HepG2 (cell line): ENCODE measurements around the gene MIEF1. TPM values are rescaled to one million over a fixed set of nuclear protein-coding genes. Genes with fewer than 3 reads are reported as not detected.

Experiments
- ATAC-seq: fragments of 200-7000 bp; cut with Tn5 transposase; 3 replicates; pipeline ENCODE4 v1.9.1; 2020; ENCODE audit warnings: mild to moderate bottlenecking, moderate library complexity
- BruUV-seq: library from RNA; stranded (reverse); fragments of 400-500 nt; replicated peaks from 2 replicates; lab custom pipeline; 2021; lab: Mats Ljungman, UMichigan
- CTCF ChIA-PET: fragments of 300-600 bp; formaldehyde crosslinking; extraction: SDS; loops from one replicate; lab custom pipeline; 2021; ENCODE audit warnings: low total read pairs, inconsistent platforms, low intra/inter-chr PET ratio; lab: Yijun Ruan, JAX
- POLR2A ChIA-PET: fragments of 350-600 bp; sonication (Branson Sonifier 250); formaldehyde crosslinking; loops from one replicate; lab custom pipeline; 2020; ENCODE audit warnings: antibody characterized with exemption, inconsistent platforms; lab: Yijun Ruan, JAX
- DNase-seq: peaks from one replicate; pipeline ENCODE4 v3.0.0-alpha.2; 2015; ENCODE audit warnings: low spot score
- FAIRE-seq: peaks from 3 replicates; lab custom pipeline; 2011; peaks lifted over from hg19 to GRCh38; lab: Jason Lieb, UNC
- H2AFZ ChIP-seq: one replicate; pipeline ENCODE4 v1.6.1; 2011; ENCODE audit warnings: low read length, inconsistent platforms
- H3K27ac ChIP-seq: fragments of 300-600 bp; 3 replicates; pipeline ENCODE4 v1.8.0; 2011; ENCODE audit warnings: mixed run types, mild to moderate bottlenecking, mixed read lengths, low read length, inconsistent platforms; ENCODE audit not compliant: insufficient read depth; ENCODE audit errors: extremely low read length
- H3K27me3 ChIP-seq, 2 experiments: fragments of 200-600 bp in 1 of 2; 2 replicates in 1 of 2; 3 replicates in 1 of 2; pipeline versions ENCODE4 v1.6.0 to v1.8.0; 2011; ENCODE audit warnings: low read length in 2 of 2, mild to moderate bottlenecking in 2 of 2, moderate library complexity in 2 of 2, inconsistent platforms in 1 of 2; ENCODE audit not compliant: insufficient read depth in 2 of 2, control insufficient read depth in 1 of 2
- H3K36me3 ChIP-seq, 2 experiments: fragments of 200-600 bp in 1 of 2; replicated peaks in 1 of 2; 2 replicates in 1 of 2; 3 replicates in 1 of 2; pipeline versions ENCODE4 v1.5.1 to v1.8.0; 2011; ENCODE audit warnings: low read length in 2 of 2, inconsistent platforms in 1 of 2; ENCODE audit not compliant: insufficient read depth in 2 of 2, control insufficient read depth in 1 of 2
- H3K4me1 ChIP-seq: 2 replicates; pipeline ENCODE4 v1.5.1; 2012; ENCODE audit warnings: low read length, inconsistent platforms; ENCODE audit not compliant: insufficient read depth
- H3K4me2 ChIP-seq: 2 replicates; pipeline ENCODE4 v1.6.0; 2011; ENCODE audit warnings: low read depth, low read length, inconsistent platforms
- H3K4me3 ChIP-seq, 3 experiments: fragments of 200-600 bp in 1 of 3; sonication (generic), shearing (Covaris generic) in 1 of 3; replicated peaks in 1 of 3; 2 replicates each; pipeline ENCODE4 v1.5.1; 2011 to 2016; ENCODE audit warnings: low read length in 3 of 3, inconsistent platforms in 2 of 3, low read depth in 2 of 3, mild to moderate bottlenecking in 2 of 3, control low read depth in 1 of 3, mixed read lengths in 1 of 3; ENCODE audit not compliant: insufficient read depth in 1 of 3
- H3K79me2 ChIP-seq: one replicate; pipeline ENCODE4 v1.6.1; 2011; ENCODE audit warnings: low read length, inconsistent platforms; ENCODE audit not compliant: insufficient read depth
- H3K9ac ChIP-seq: 2 replicates; pipeline ENCODE4 v1.6.0; 2011; ENCODE audit warnings: mild to moderate bottlenecking, low read depth, low read length, inconsistent platforms; ENCODE audit not compliant: insufficient read depth
- H3K9me3 ChIP-seq: 2 replicates; pipeline ENCODE4 v1.5.1; 2012; ENCODE audit warnings: mild to moderate bottlenecking, low read length
- H4K20me1 ChIP-seq: 2 replicates; pipeline ENCODE4 v1.6.0; 2011; ENCODE audit warnings: inconsistent platforms, mild to moderate bottlenecking, low read length, moderate library complexity; ENCODE audit not compliant: insufficient read depth
- CTCF ChIP-seq: sonication (generic); formaldehyde crosslinking; IDR thresholded peaks from 2 replicates; pipeline ENCODE4 v1.5.0; 2020; ENCODE audit warnings: mild to moderate bottlenecking, missing genetic modification reagents, moderate library complexity
- FOXC1 ChIP-seq: sonication (generic); formaldehyde crosslinking; IDR thresholded peaks from 2 replicates; pipeline ENCODE4 v1.8.0; 2022; ENCODE audit warnings: mild to moderate bottlenecking, missing genetic modification reagents, borderline replicate concordance
- RFX1 ChIP-seq: fragments of 450-650 bp; IDR thresholded peaks from 2 replicates; pipeline ENCODE4 v1.6.1; 2017
- SIN3B ChIP-seq: fragments of 150-350 bp; IDR thresholded peaks from 2 replicates; pipeline ENCODE4 v1.6.1; 2014; ENCODE audit warnings: low read length
- SOX5 ChIP-seq: IDR thresholded peaks from 2 replicates; pipeline ENCODE4 v1.6.1; 2016; ENCODE audit warnings: borderline replicate concordance
- ZNF670 ChIP-seq: sonication (generic); formaldehyde crosslinking; IDR thresholded peaks from 2 replicates; pipeline ENCODE4 v1.8.0; 2022; ENCODE audit warnings: mild to moderate bottlenecking, missing genetic modification reagents, borderline replicate concordance
- ZNF724P ChIP-seq: sonication (generic); formaldehyde crosslinking; IDR thresholded peaks from 2 replicates; pipeline ENCODE4 v1.8.0; 2022; ENCODE audit warnings: missing genetic modification reagents, borderline replicate concordance
- ZSCAN29 ChIP-seq: sonication (generic); formaldehyde crosslinking; conservative IDR thresholded peaks from 2 replicates; pipeline ENCODE4 v1.4.0; 2020; ENCODE audit warnings: mild to moderate bottlenecking, missing genetic modification reagents
- WGBS: methylation state at CpG from one replicate; pipeline ENCODE4 v1.1.6; 2017; ENCODE audit warnings: low lambda C conversion rate; 5-methylcytosine and 5-hydroxymethylcytosine counted together
- in situ Hi-C: cut with HindIII; loops from 2 replicates; pipeline ENCODE4 v1.10.0; 2017; ENCODE audit warnings: low pct_unique_long_range_greater_than_20kb; ENCODE audit not compliant: extremely low pct_ligation_motif_present
- intact Hi-C: fragments of 100-400 bp; cut with micrococcal nuclease; formaldehyde crosslinking; loops from one replicate; pipeline ENCODE4 v1.10.0; 2022; ENCODE audit not compliant: unreplicated experiment
- polyA plus RNA-seq, 8 experiments: library from polyadenylated mRNA; depleted of rRNA in 3 of 8; stranded (reverse) in 7 of 8; unstranded in 1 of 8; fragments of >200 nt; fragmentation: Illumina TruSeq in 4 of 8; extraction: Trizol in 4 of 8; gene quantifications; 2 replicates each; pipeline versions ENCODE4 v1.2.1 to v1.2.3, GENCODE V29; 2011 to 2016; ENCODE audit warnings: low read depth in 4 of 8, missing spikeins in 1 of 8, mixed read lengths in 1 of 8; ENCODE audit not compliant: insufficient read depth in 1 of 8
- total RNA-seq, 5 experiments: library from RNA; depleted of rRNA; stranded (reverse); fragments of >200 nt; fragmentation: Illumina TruSeq; extraction: Trizol; gene quantifications; 2 replicates each; pipeline ENCODE4 v1.2.3, GENCODE V29; 2016; ENCODE audit warnings: low read depth in 1 of 5

MIEF1 gene
- total and polyA plus RNA-seq, 2 of the 13 experiments (the other 11 are each of a cell fraction or from before 2014, with no cell fraction given) = 21.7 to 34.8 TPM

GRCh38 chr22:39537975-39538374 is 35.9 kb downstream of the MIEF1 start:
- CTCF ChIA-PET = no interaction called here

GRCh38 chr22:39543095-39543494 is 41.0 kb downstream of the MIEF1 start:
- CTCF ChIA-PET = no interaction called here
- Histone ChIP-seq H2AFZ (no peak overlapping the region), H3K4me3 (no peak overlapping the region), H4K20me1 (0 out of 2 replicates have a peak, but pooled peaks cover 13% of the 10 kb centered on the region), H3K36me3 (no peaks in the 10 kb centered on the region), H3K4me1 (no peaks in the 10 kb centered on the region), H3K27me3 (peaks cover 2 to 8% of the 10 kb centered on the region in 2 experiments; a peak in 2 of 5 replicates), H3K9me3 (no peaks in the 10 kb centered on the region), H3K79me2 (no peaks in the 10 kb centered on the region), H3K27ac (no peak overlapping the region), H3K4me2 (no peak overlapping the region), H3K9ac (no peak overlapping the region)
- FAIRE-seq (no peak), DNase-seq (no peak), ATAC-seq (no peak)
- WGBS = 18% methylated on average over 10 of the region's 11 CpGs
- POLR2A ChIA-PET = no interaction called here
- intact Hi-C loops = no loop called here
- in situ Hi-C loops = no loop called here
- TF ChIP-seq CTCF (CRISPR knock-in tag) (peak; percentile 43), ZNF724P (no peak)
- no TSS peak for BruUV-seq

More at GRCh38 chr22:39537975-39538374, 35.9 kb downstream of the MIEF1 start:
- Histone ChIP-seq H3K36me3 (no peaks in the 10 kb centered on the region), H3K4me2 (no peak overlapping the region)
- BruUV-seq = no TSS peak
- no CpG with 5 or more reads among the region's 2 CpGs for WGBS
- no peak for TF ChIP-seq FOXC1 (CRISPR knock-in tag)
- no peak for TF ChIP-seq SIN3B
- TF ChIP-seq RFX1 = peak; percentile 39; the same call in 1 of the 2 replicates
- TF ChIP-seq SOX5 = no peak
- no peak for TF ChIP-seq ZSCAN29 (CRISPR knock-in tag)
- no peak for TF ChIP-seq ZNF670
- TF ChIP-seq, all 625 proteins: peak for 1
- H2AFZ ChIP-seq = no peak overlapping the region
- H3K27ac ChIP-seq = no peak overlapping the region
- H3K4me3 ChIP-seq = no peak overlapping the region
- DNase-seq (no peak), ATAC-seq (no peak), FAIRE-seq (no peak)
- H3K9me3 ChIP-seq = no peaks in the 10 kb centered on the region
- POLR2A ChIA-PET = no interaction called here
- no peaks in the 10 kb centered on the region for H4K20me1 ChIP-seq
- in situ Hi-C loops (loop anchor here (5.0 kb wide), 2 partner anchors 269 to 489 kb away; no protein-coding TSS in a partner anchor), intact Hi-C loops (no loop called here)
- H3K79me2 ChIP-seq = no peaks in the 10 kb centered on the region
- no peak overlapping the region for H3K9ac ChIP-seq
- peaks cover 2 to 18% of the 10 kb centered on the region in 2 experiments; a peak in 3 of 5 replicates for H3K27me3 ChIP-seq
- peaks cover 23% of the 10 kb centered on the region for H3K4me1 ChIP-seq
